HCT116 (cell line): Measurements from ENCODE around the gene SRP68. TPM values are rescaled to one million over a fixed set of nuclear protein-coding genes. Genes with fewer than 3 reads are reported as not detected.

Experiments used
- ATAC-seq: fragments of 200-7000 bp; cut with Tn5 transposase; 2 replicates; pipeline ENCODE4 v1.9.1; 2020; ENCODE audit warnings: mild to moderate bottlenecking, moderate library complexity
- BruUV-seq: library from RNA; stranded (reverse); fragments of 400-500 nt; replicated peaks from 2 replicates; lab custom pipeline; 2021; lab: Mats Ljungman, UMichigan
- CTCF ChIA-PET: fragments of 300-600 bp; sonication (Branson Sonifier 250); formaldehyde crosslinking; loops from one replicate; lab custom pipeline; 2021; ENCODE audit warnings: antibody characterized with exemption; lab: Charles Lee
- POLR2A ChIA-PET: fragments of 300-600, 350-600 bp; sonication (Branson Sonifier 250); formaldehyde crosslinking; loops from one replicate; lab custom pipeline; 2021; ENCODE audit warnings: antibody characterized with exemption; lab: Charles Lee
- RAD21 ChIA-PET, 2 experiments: fragments of 300-600 bp; sonication (Branson Sonifier 250); formaldehyde crosslinking; loops; one replicate each; lab custom pipeline; 2023; ENCODE audit warnings: low total read pairs in 2 of 2; ENCODE audit not compliant: uncharacterized antibody in 2 of 2, unreplicated experiment in 2 of 2, low non-redundant PET in 1 of 2; lab: Charles Lee
- DNase-seq: peaks from one replicate; pipeline ENCODE4 v3.0.0-alpha.2; 2010; ENCODE audit warnings: low read depth, low spot score
- H2AFZ ChIP-seq: fragments of 200-600 bp; shearing (Covaris generic), sonication (generic); 2 replicates; pipeline ENCODE4 v1.6.1; 2017; ENCODE audit warnings: low read depth, mixed run types, mixed read lengths, antibody characterized with exemption, low read length; ENCODE audit not compliant: poor library complexity, severe bottlenecking
- H3K27ac ChIP-seq: 2 replicates; pipeline ENCODE4 v1.5.1; 2012; ENCODE audit warnings: low read depth, low read length
- H3K27me3 ChIP-seq: fragments of 200-600 bp; sonication (generic); 2 replicates; pipeline ENCODE4 v1.6.1; 2016; ENCODE audit warnings: mixed run types, low read length, mixed read lengths; ENCODE audit not compliant: insufficient read depth
- H3K36me3 ChIP-seq, 2 experiments: fragments of 200-500 bp in 1 of 2; fragments of 200-600 bp in 1 of 2; sonication (Bioruptor generic) in 1 of 2; sonication (generic) in 1 of 2; 2 replicates each; pipeline versions ENCODE4 v1.5.1 to v1.6.1; 2014 to 2016; ENCODE audit warnings: low read length in 2 of 2, inconsistent platforms in 1 of 2, mixed read lengths in 1 of 2, mixed run types in 1 of 2; ENCODE audit not compliant: insufficient read depth in 2 of 2, control insufficient read depth in 1 of 2
- H3K4me1 ChIP-seq, 2 experiments: fragments of 200-600 bp in 1 of 2; sonication (generic) in 1 of 2; 2 replicates each; pipeline versions ENCODE4 v1.5.1 to v1.6.1; 2012 to 2017; ENCODE audit warnings: low read length in 2 of 2, inconsistent platforms in 1 of 2, mild to moderate bottlenecking in 1 of 2, mixed read lengths in 1 of 2, mixed run types in 1 of 2, moderate library complexity in 1 of 2; ENCODE audit not compliant: insufficient read depth in 2 of 2, control insufficient read depth in 1 of 2
- H3K4me2 ChIP-seq: fragments of 200-600 bp; sonication (generic); 2 replicates; pipeline ENCODE4 v1.6.1; 2017; ENCODE audit warnings: mixed run types, low read length, mixed read lengths
- H3K4me3 ChIP-seq, 2 experiments: fragments of 200-600 bp in 1 of 2; sonication (generic) in 1 of 2; replicated peaks in 1 of 2; 2 replicates each; pipeline ENCODE4 v1.5.1; 2011 to 2016; ENCODE audit warnings: low read length in 2 of 2, control low read depth in 1 of 2, low read depth in 1 of 2, mild to moderate bottlenecking in 1 of 2, mixed read lengths in 1 of 2, mixed run types in 1 of 2
- H3K79me2 ChIP-seq: fragments of 200-600 bp; sonication (generic); 2 replicates; pipeline ENCODE4 v1.6.1; 2017; ENCODE audit warnings: mild to moderate bottlenecking, mixed run types, low read length, moderate library complexity, mixed read lengths; ENCODE audit not compliant: insufficient read depth
- H3K9ac ChIP-seq: fragments of 200-600 bp; sonication (generic); 2 replicates; pipeline ENCODE4 v1.6.1; 2016; ENCODE audit warnings: low read length, mixed read lengths
- H3K9me2 ChIP-seq: fragments of 200-600 bp; sonication (generic), shearing (Covaris generic); 2 replicates; pipeline ENCODE4 v1.6.1; 2017; ENCODE audit warnings: mixed run types, mild to moderate bottlenecking, moderate library complexity; ENCODE audit not compliant: insufficient read depth
- H3K9me3 ChIP-seq, 2 experiments: fragments of 200-500 bp in 1 of 2; fragments of 200-600 bp in 1 of 2; sonication (Bioruptor generic) in 1 of 2; sonication (generic) in 1 of 2; 2 replicates each; pipeline ENCODE4 v1.6.1; 2014 to 2017; ENCODE audit warnings: low read length in 2 of 2, mixed read lengths in 2 of 2, inconsistent platforms in 1 of 2, low read depth in 1 of 2, mild to moderate bottlenecking in 1 of 2, mixed run types in 1 of 2, moderate library complexity in 1 of 2; ENCODE audit not compliant: control insufficient read depth in 1 of 2, insufficient read depth in 1 of 2
- H4K20me1 ChIP-seq: fragments of 200-600 bp; sonication (generic), shearing (Covaris generic); 2 replicates; pipeline ENCODE4 v1.6.1; 2017; ENCODE audit warnings: mixed run types, mild to moderate bottlenecking, moderate library complexity; ENCODE audit not compliant: insufficient read depth
- FOSL1 ChIP-seq: IDR thresholded peaks from 2 replicates; pipeline ENCODE4 v1.6.1; 2012; ENCODE audit warnings: low read depth
- RAD21 ChIP-seq: IDR thresholded peaks from 2 replicates; pipeline ENCODE4 v1.6.1; 2012; ENCODE audit warnings: low read depth, mild to moderate bottlenecking
- SRF ChIP-seq: IDR thresholded peaks from 2 replicates; pipeline ENCODE4 v1.6.1; 2012; ENCODE audit warnings: low read depth
- intact Hi-C: fragments of 100-400 bp; cut with micrococcal nuclease; formaldehyde crosslinking; loops from 2 replicates; pipeline ENCODE4 v1.10.0; 2022
- total RNA-seq: library from RNA; stranded (reverse); gene quantifications from one replicate; pipeline ENCODE4 v1.2.1, GENCODE V29; 2021; ENCODE audit not compliant: unreplicated experiment
- TF ChIP-seq, protein P1 (sequence below), 3 experiments: fragments of 200-600 bp in 1 of 3; sonication (generic) in 1 of 3; IDR thresholded peaks in 2 of 3; conservative IDR thresholded peaks in 1 of 3; 2 replicates each; pipeline ENCODE4 v1.5.1; 2012 to 2017; ENCODE audit warnings: low read depth in 2 of 3, low read length in 2 of 3, antibody characterized with exemption in 1 of 3, borderline replicate concordance in 1 of 3, control low read depth in 1 of 3, mild to moderate bottlenecking in 1 of 3, mixed read lengths in 1 of 3, mixed run types in 1 of 3, moderate library complexity in 1 of 3; ENCODE audit not compliant: insufficient read depth in 1 of 3

SRP68 gene
- total RNA-seq, 1 experiment from 2014 or later, result 152 TPM

DNA sequence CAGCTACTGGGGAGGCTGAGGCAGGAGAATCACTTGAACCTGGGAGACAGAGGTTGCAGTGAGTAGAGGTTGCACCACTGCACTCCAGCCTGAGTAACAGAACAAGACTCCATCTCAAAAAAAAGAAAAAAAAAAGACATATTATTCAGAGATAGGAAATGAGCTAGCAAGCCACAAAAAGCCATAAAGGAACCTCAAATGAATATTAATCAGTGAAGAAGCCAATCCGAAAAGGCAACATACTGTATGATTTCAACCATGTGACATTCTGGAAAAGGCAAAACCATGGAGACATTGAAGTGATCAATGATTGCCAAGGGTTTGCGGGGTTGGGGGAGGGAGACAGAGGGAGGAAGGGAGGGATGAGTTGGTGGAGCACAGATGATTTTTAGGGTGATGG is 39.6 kb upstream of the SRP68 start:
- H3K9me3 ChIP-seq, result no peaks in the 10 kb centered on the region
- ATAC-seq, result no peak
- CTCF ChIA-PET, result interaction anchor here (0.9 to 1.7 kb wide), 3 partner anchors 18 to 167 kb away, joined by 3 to 6 read pairs (median 3); no protein-coding TSS in a partner anchor

DNA sequence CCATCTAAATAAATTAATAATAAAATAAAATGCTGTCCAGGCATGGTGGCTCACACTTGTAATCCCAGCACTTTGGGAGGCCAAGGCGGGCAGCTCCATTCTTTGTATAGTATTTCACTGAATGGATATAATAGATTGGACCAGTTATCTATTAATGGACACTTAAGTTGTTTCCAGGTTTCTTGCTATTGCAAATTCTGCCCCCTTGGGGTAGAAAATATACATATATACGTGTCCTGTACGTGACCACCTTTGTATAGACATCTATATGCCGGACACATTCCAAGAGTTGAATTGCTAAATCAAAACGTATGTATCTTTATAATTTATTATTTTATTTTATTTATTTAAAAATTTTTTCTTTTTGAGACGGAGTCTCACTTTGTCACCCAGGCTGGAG is 35.2 kb upstream of the SRP68 start:
- Histone ChIP-seq H3K9ac (no peak overlapping the region), H3K27me3 (no peaks in the 10 kb centered on the region), H4K20me1 (no peaks in the 10 kb centered on the region), H3K36me3 (no peaks in the 10 kb centered on the region), H3K9me3 (no peaks in the 10 kb centered on the region), H3K4me3 (no peak overlapping the region), H2AFZ (no peak overlapping the region), H3K4me1 (peaks cover 11 to 21% of the 10 kb centered on the region in 2 experiments), H3K9me2 (no peaks in the 10 kb centered on the region), H3K79me2 (peaks cover 11% of the 10 kb centered on the region), H3K4me2 (no peak overlapping the region), H3K27ac (no peak overlapping the region)
- 0 out of 2 replicates have a peak, but pooled peaks have one; percentile 16 for ATAC-seq
- no TSS peak for BruUV-seq
- intact Hi-C loops, result loop anchor here (2.0 to 10.0 kb wide), 2 partner anchors 93 to 203 kb away; partner anchors contain the start of gene MRPL38
- TF ChIP-seq RAD21 (peak; percentile 68), SRF (no peak)
- TF ChIP-seq, protein P1, sequence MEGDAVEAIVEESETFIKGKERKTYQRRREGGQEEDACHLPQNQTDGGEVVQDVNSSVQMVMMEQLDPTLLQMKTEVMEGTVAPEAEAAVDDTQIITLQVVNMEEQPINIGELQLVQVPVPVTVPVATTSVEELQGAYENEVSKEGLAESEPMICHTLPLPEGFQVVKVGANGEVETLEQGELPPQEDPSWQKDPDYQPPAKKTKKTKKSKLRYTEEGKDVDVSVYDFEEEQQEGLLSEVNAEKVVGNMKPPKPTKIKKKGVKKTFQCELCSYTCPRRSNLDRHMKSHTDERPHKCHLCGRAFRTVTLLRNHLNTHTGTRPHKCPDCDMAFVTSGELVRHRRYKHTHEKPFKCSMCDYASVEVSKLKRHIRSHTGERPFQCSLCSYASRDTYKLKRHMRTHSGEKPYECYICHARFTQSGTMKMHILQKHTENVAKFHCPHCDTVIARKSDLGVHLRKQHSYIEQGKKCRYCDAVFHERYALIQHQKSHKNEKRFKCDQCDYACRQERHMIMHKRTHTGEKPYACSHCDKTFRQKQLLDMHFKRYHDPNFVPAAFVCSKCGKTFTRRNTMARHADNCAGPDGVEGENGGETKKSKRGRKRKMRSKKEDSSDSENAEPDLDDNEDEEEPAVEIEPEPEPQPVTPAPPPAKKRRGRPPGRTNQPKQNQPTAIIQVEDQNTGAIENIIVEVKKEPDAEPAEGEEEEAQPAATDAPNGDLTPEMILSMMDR (IDR thresholded peaks at IDR 0.05 in 2 of 3, conservative IDR thresholded peaks at IDR 0.05 in 1 of 3; ENCODE audit: borderline replicate concordance in 1 of 3, insufficient read depth in 1 of 3, low read depth in 2 of 3, low read length in 2 of 3), result peak in 2 of 3 experiments; percentile 46 to 56; a peak in 5 of 6 replicates
- DNase-seq, result peak; percentile 42
- POLR2A ChIA-PET, result no interaction called here
- CTCF ChIA-PET, result interaction anchor here (1.0 to 1.3 kb wide), 3 partner anchors 12 to 93 kb away, joined by 3 to 4 read pairs (median 4); no protein-coding TSS in a partner anchor
- RAD21 ChIA-PET, result no interaction called here

More for the DNA sequence above, 39.6 kb upstream of the SRP68 start:
- H3K36me3 ChIP-seq, result no peaks in the 10 kb centered on the region
- H2AFZ ChIP-seq, result no peak overlapping the region
- BruUV-seq, result no TSS peak
- ChIA-PET POLR2A (no interaction called here), RAD21 (no interaction called here)
- no peak overlapping the region for H3K27ac ChIP-seq
- DNase-seq, result no peak
- no peak overlapping the region for H3K4me3 ChIP-seq
- H3K79me2 ChIP-seq, result no peaks in the 10 kb centered on the region
- H4K20me1 ChIP-seq, result no peaks in the 10 kb centered on the region
- no peak overlapping the region for H3K9ac ChIP-seq
- H3K9me2 ChIP-seq, result no peaks in the 10 kb centered on the region
- TF ChIP-seq RAD21 (no peak), FOSL1 (no peak)
- no peaks in the 10 kb centered on the region for H3K27me3 ChIP-seq
- no peaks in the 10 kb centered on the region for H3K4me1 ChIP-seq
- intact Hi-C loops, result no loop called here
- no peak overlapping the region for H3K4me2 ChIP-seq
